SK-N-SH (cell line): ENCODE measurements around the gene TLL2. TPM values are rescaled to one million over a fixed set of nuclear protein-coding genes. Genes with fewer than 3 reads are reported as not detected.

Experiments
- CTCF ChIA-PET: fragments of 300-600, 350-600 bp; formaldehyde crosslinking; extraction: SDS; loops from one replicate; lab custom pipeline; 2021; lab: Yijun Ruan, JAX
- POLR2A ChIA-PET: fragments of 350-600 bp; sonication (Branson Sonifier 250); formaldehyde crosslinking; extraction: SDS; loops from one replicate; lab custom pipeline; 2020; ENCODE audit warnings: antibody characterized with exemption, inconsistent platforms; lab: Yijun Ruan, JAX
- DNase-seq: peaks from one replicate; pipeline ENCODE4 v3.0.0; 2012
- H2AFZ ChIP-seq: fragments of 200-600 bp; sonication (generic); 2 replicates; pipeline ENCODE4 v1.8.1; 2016; ENCODE audit warnings: antibody characterized with exemption, mild to moderate bottlenecking, low read depth
- H3F3A ChIP-seq: fragments of 200-600 bp; sonication (generic); replicated peaks from 2 replicates; pipeline ENCODE3; 2016; ENCODE audit warnings: antibody characterized with exemption, mild to moderate bottlenecking; ENCODE audit not compliant: insufficient read depth
- H3K27ac ChIP-seq, 2 experiments: fragments of 200-500 bp in 1 of 2; fragments of 200-600 bp in 1 of 2; sonication (Bioruptor generic) in 1 of 2; sonication (generic), shearing (Covaris generic) in 1 of 2; 2 replicates each; pipeline versions ENCODE4 v1.5.1 to v1.6.1; 2014 to 2016; ENCODE audit warnings: low read depth in 2 of 2, inconsistent platforms in 1 of 2, low read length in 1 of 2, mild to moderate bottlenecking in 1 of 2, mixed read lengths in 1 of 2
- H3K27me3 ChIP-seq: fragments of 200-600 bp; sonication (generic), shearing (Covaris generic); 2 replicates; pipeline ENCODE4 v1.6.1; 2016; ENCODE audit warnings: mixed run types; ENCODE audit not compliant: insufficient read depth
- H3K36me3 ChIP-seq, 2 experiments: fragments of 200-500 bp in 1 of 2; fragments of 200-600 bp in 1 of 2; sonication (Bioruptor generic) in 1 of 2; sonication (generic) in 1 of 2; replicated peaks in 1 of 2; 2 replicates each; pipeline versions ENCODE3 to v1.5.1; 2014 to 2016; ENCODE audit warnings: low read length in 1 of 2, mild to moderate bottlenecking in 1 of 2; ENCODE audit not compliant: insufficient read depth in 2 of 2, control insufficient read depth in 1 of 2
- H3K4me1 ChIP-seq, 2 experiments: fragments of 200-500 bp in 1 of 2; fragments of 200-600 bp in 1 of 2; sonication (Bioruptor generic) in 1 of 2; sonication (generic), shearing (Covaris generic) in 1 of 2; 2 replicates each; pipeline versions ENCODE4 v1.5.1 to v1.6.1; 2014 to 2016; ENCODE audit warnings: low read depth in 1 of 2, low read length in 1 of 2, mixed run types in 1 of 2; ENCODE audit not compliant: insufficient read depth in 2 of 2, control insufficient read depth in 1 of 2
- H3K4me2 ChIP-seq: fragments of 200-600 bp; sonication (generic), shearing (Covaris generic); 2 replicates; pipeline ENCODE4 v1.6.1; 2017; ENCODE audit warnings: mixed run types
- H3K4me3 ChIP-seq, 2 experiments: fragments of 200-500 bp in 1 of 2; fragments of 200-600 bp in 1 of 2; sonication (Bioruptor generic) in 1 of 2; sonication (generic), shearing (Covaris generic) in 1 of 2; 2 replicates each; pipeline versions ENCODE4 v1.5.1 to v1.8.1; 2014 to 2016; ENCODE audit warnings: low read depth in 2 of 2, inconsistent platforms in 1 of 2, low read length in 1 of 2, mild to moderate bottlenecking in 1 of 2, mixed read lengths in 1 of 2, moderate library complexity in 1 of 2
- H3K79me2 ChIP-seq: fragments of 200-600 bp; sonication (generic); 2 replicates; pipeline ENCODE4 v1.8.1; 2017; ENCODE audit warnings: mild to moderate bottlenecking; ENCODE audit not compliant: insufficient read depth
- H3K9ac ChIP-seq: fragments of 200-600 bp; sonication (generic); 2 replicates; pipeline ENCODE4 v1.6.1; 2017; ENCODE audit warnings: mixed run types
- H3K9me2 ChIP-seq: fragments of 200-600 bp; sonication (generic); 2 replicates; pipeline ENCODE4 v1.6.1; 2017; ENCODE audit warnings: mixed run types
- H3K9me3 ChIP-seq: fragments of 200-600 bp; sonication (generic); 2 replicates; pipeline ENCODE4 v1.6.1; 2017; ENCODE audit warnings: mixed run types, mild to moderate bottlenecking, moderate library complexity
- H4K20me1 ChIP-seq: fragments of 200-600 bp; sonication (generic); 2 replicates; pipeline ENCODE4 v1.6.1; 2017; ENCODE audit warnings: mild to moderate bottlenecking, mixed run types; ENCODE audit not compliant: insufficient read depth
- CHD2 ChIP-seq: fragments of 150-350 bp; IDR thresholded peaks from 2 replicates; pipeline ENCODE4 v1.6.1; 2018; ENCODE audit warnings: low read length; ENCODE audit not compliant: partially characterized antibody
- CTCF ChIP-seq: fragments of 200-600 bp; sonication (generic); IDR thresholded peaks from 2 replicates; pipeline ENCODE4 v1.6.1; 2017; ENCODE audit warnings: antibody characterized with exemption, mild to moderate bottlenecking, moderate library complexity
- FOSL2 ChIP-seq: IDR thresholded peaks from 2 replicates; pipeline ENCODE4 v1.4.0; 2012; ENCODE audit warnings: low read depth, mild to moderate bottlenecking, moderate library complexity, borderline replicate concordance
- JUND ChIP-seq: IDR thresholded peaks from 2 replicates; pipeline ENCODE4 v1.4.0; 2012
- SIN3A ChIP-seq: IDR thresholded peaks from 2 replicates; pipeline ENCODE4 v1.6.1; 2012; ENCODE audit warnings: low read depth, mild to moderate bottlenecking, low read length, moderate library complexity, borderline replicate concordance
- SMC3 ChIP-seq: IDR thresholded peaks from 2 replicates; pipeline ENCODE4 v1.6.1; 2012; ENCODE audit warnings: low read depth, low read length, improper control_type of control experiment
- TAF1 ChIP-seq: IDR thresholded peaks from 2 replicates; pipeline ENCODE4 v1.6.1; 2012; ENCODE audit warnings: low read depth, mild to moderate bottlenecking, low read length, moderate library complexity, borderline replicate concordance
- YY1 ChIP-seq: IDR thresholded peaks from 2 replicates; pipeline ENCODE4 v1.4.0; 2012; ENCODE audit warnings: low read depth, mild to moderate bottlenecking
- ZBTB33 ChIP-seq: IDR thresholded peaks from 2 replicates; pipeline ENCODE4 v1.4.0; 2012; ENCODE audit warnings: low read depth, borderline replicate concordance
- WGBS: methylation state at CpG from one replicate; pipeline ENCODE4 v1.1.6; 2017; ENCODE audit warnings: low lambda C conversion rate; 5-methylcytosine and 5-hydroxymethylcytosine counted together
- polyA plus RNA-seq, 3 experiments: library from polyadenylated mRNA; depleted of rRNA; stranded (reverse); fragments of >200 nt; gene quantifications; 2 replicates each; pipeline ENCODE4 v1.2.3, GENCODE V29; 2012
- TF ChIP-seq, protein P1 (sequence below): IDR thresholded peaks from 2 replicates; pipeline ENCODE4 v1.4.0; 2012; ENCODE audit warnings: low read depth
- TF ChIP-seq, protein P2 (sequence below): fragments of 150-350 bp; IDR thresholded peaks from 2 replicates; pipeline ENCODE4 v1.6.1; 2016; ENCODE audit warnings: mild to moderate bottlenecking, low read depth, low read length

TLL2 gene
- polyA plus RNA-seq, 1 of the 3 experiments (the other 2 are of a cell fraction) = 0.36 TPM

GRCh38 chr10:96414303-96414702, 99.4 kb downstream of the TLL2 start:
- no peaks in the 10 kb centered on the region; the same call in 1 of the 2 replicates for H3K27me3 ChIP-seq
- no peaks in the 10 kb centered on the region for H3K36me3 ChIP-seq
- no peak overlapping the region for H3K4me2 ChIP-seq
- WGBS = 30% methylated on average over 5 of the region's 5 CpGs
- H3K9me3 ChIP-seq = no peaks in the 10 kb centered on the region
- TF ChIP-seq FOSL2 (no peak), CTCF (no peak), SIN3A (no peak), ZBTB33 (no peak), JUND (no peak), TAF1 (no peak), CHD2 (no peak), YY1 (no peak), SMC3 (no peak)
- TF ChIP-seq, protein P1, sequence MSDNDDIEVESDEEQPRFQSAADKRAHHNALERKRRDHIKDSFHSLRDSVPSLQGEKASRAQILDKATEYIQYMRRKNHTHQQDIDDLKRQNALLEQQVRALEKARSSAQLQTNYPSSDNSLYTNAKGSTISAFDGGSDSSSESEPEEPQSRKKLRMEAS = no peak
- TF ChIP-seq, protein P2, sequence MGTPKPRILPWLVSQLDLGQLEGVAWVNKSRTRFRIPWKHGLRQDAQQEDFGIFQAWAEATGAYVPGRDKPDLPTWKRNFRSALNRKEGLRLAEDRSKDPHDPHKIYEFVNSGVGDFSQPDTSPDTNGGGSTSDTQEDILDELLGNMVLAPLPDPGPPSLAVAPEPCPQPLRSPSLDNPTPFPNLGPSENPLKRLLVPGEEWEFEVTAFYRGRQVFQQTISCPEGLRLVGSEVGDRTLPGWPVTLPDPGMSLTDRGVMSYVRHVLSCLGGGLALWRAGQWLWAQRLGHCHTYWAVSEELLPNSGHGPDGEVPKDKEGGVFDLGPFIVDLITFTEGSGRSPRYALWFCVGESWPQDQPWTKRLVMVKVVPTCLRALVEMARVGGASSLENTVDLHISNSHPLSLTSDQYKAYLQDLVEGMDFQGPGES = no peak
- H3K4me1 ChIP-seq = peaks cover 0 to 10% of the 10 kb centered on the region in 2 experiments; a peak in 1 of 4 replicates
- H3K9me2 ChIP-seq = no peaks in the 10 kb centered on the region
- H3F3A ChIP-seq = no peaks in the 10 kb centered on the region
- no peak overlapping the region for H3K4me3 ChIP-seq
- POLR2A ChIA-PET = no interaction called here
- no peak overlapping the region for H3K27ac ChIP-seq
- H2AFZ ChIP-seq = no peak overlapping the region
- H3K9ac ChIP-seq = no peak overlapping the region
- CTCF ChIA-PET = interaction anchor here (0.8 to 12.1 kb wide), 5 partner anchors 9 to 97 kb away, joined by 3 to 101 read pairs (median 3); no protein-coding TSS in a partner anchor
- no peaks in the 10 kb centered on the region for H3K79me2 ChIP-seq
- no peak for DNase-seq
- no peaks in the 10 kb centered on the region for H4K20me1 ChIP-seq
